K562 (cell line): ENCODE data around the gene IKBKE. TPM values are rescaled to one million over a fixed set of nuclear protein-coding genes. Genes with fewer than 3 reads are reported as not detected.

ENCODE experiments used
- ATAC-seq: fragments of 200-7000 bp; cut with Tn5 transposase; 3 replicates; pipeline ENCODE4 v1.9.1; 2020; ENCODE audit warnings: moderate library complexity
- BruUV-seq: library from RNA; stranded (reverse); fragments of 400-500 nt; replicated peaks from 2 replicates; lab custom pipeline; 2021; lab: Mats Ljungman, UMichigan
- CTCF ChIA-PET: fragments of 300-600 bp; formaldehyde crosslinking; extraction: SDS; loops from one replicate; lab custom pipeline; 2021; ENCODE audit warnings: low intra/inter-chr PET ratio; lab: Yijun Ruan, JAX
- POLR2A ChIA-PET: fragments of 300-600, 350-650 bp; sonication (Branson Sonifier 250); formaldehyde crosslinking; extraction: SDS; loops from one replicate; lab custom pipeline; 2021; ENCODE audit warnings: antibody characterized with exemption, inconsistent platforms; lab: Yijun Ruan, JAX
- DNase-seq, 4 experiments: peaks; one replicate each; pipeline versions ENCODE4 v3.0.0 to v3.0.0-alpha.2; 2011 to 2018; ENCODE audit warnings: low spot score in 3 of 4, mixed read lengths in 3 of 4; ENCODE audit errors: extremely low read depth in 1 of 4
- FAIRE-seq: peaks from 2 replicates; lab custom pipeline; 2011; peaks lifted over from hg19 to GRCh38; lab: Jason Lieb, UNC
- H2AFZ ChIP-seq: 2 replicates; pipeline ENCODE4 v1.6.0; 2011; ENCODE audit warnings: low read depth, low read length, control low read depth, inconsistent platforms
- H3K27ac ChIP-seq: fragments of 200-600 bp; 3 replicates; pipeline ENCODE4 v1.8.0; 2011; ENCODE audit warnings: low read depth, mild to moderate bottlenecking, control low read depth, inconsistent platforms, low read length, moderate library complexity, mixed read lengths; ENCODE audit errors: extremely low read depth
- H3K27me3 ChIP-seq, 2 experiments: fragments of 300-600 bp in 1 of 2; 2 replicates in 1 of 2; 3 replicates in 1 of 2; pipeline versions ENCODE4 v1.6.0 to v1.8.0; 2011; ENCODE audit warnings: inconsistent platforms in 2 of 2, low read length in 2 of 2, mild to moderate bottlenecking in 1 of 2, mixed read lengths in 1 of 2, moderate library complexity in 1 of 2; ENCODE audit not compliant: control insufficient read depth in 2 of 2, insufficient read depth in 2 of 2
- H3K36me3 ChIP-seq: fragments of 300-600 bp; 3 replicates; pipeline ENCODE4 v1.8.0; 2011; ENCODE audit warnings: mild to moderate bottlenecking, low read length, inconsistent platforms; ENCODE audit not compliant: control insufficient read depth, insufficient read depth
- H3K4me1 ChIP-seq, 2 experiments: fragments of 200-600 bp in 1 of 2; replicated peaks in 1 of 2; 2 replicates in 1 of 2; 3 replicates in 1 of 2; pipeline versions ENCODE4 v1.5.1 to v1.8.0; 2011; ENCODE audit warnings: inconsistent platforms in 2 of 2, low read length in 2 of 2, mild to moderate bottlenecking in 1 of 2, mixed read lengths in 1 of 2, moderate library complexity in 1 of 2; ENCODE audit not compliant: control insufficient read depth in 2 of 2, insufficient read depth in 2 of 2
- H3K4me2 ChIP-seq: 2 replicates; pipeline ENCODE4 v1.6.1; 2011; ENCODE audit warnings: low read length, control low read depth, inconsistent platforms, mixed read lengths; ENCODE audit not compliant: insufficient read depth
- H3K4me3 ChIP-seq: fragments of 200-600 bp; sonication (generic), shearing (Covaris generic); 2 replicates; pipeline ENCODE4 v1.5.1; 2016; ENCODE audit warnings: control low read depth, inconsistent platforms
- H3K79me2 ChIP-seq: fragments of 200-600 bp; 3 replicates; pipeline ENCODE4 v1.8.0; 2011; ENCODE audit warnings: low read length, inconsistent platforms; ENCODE audit not compliant: control insufficient read depth, insufficient read depth
- H3K9ac ChIP-seq, 2 experiments: 2 replicates each; pipeline versions ENCODE4 v1.6.0 to v1.6.1; 2011; ENCODE audit warnings: low read depth in 2 of 2, low read length in 2 of 2, control low read depth in 1 of 2, inconsistent platforms in 1 of 2, mild to moderate bottlenecking in 1 of 2, mixed read lengths in 1 of 2; ENCODE audit not compliant: insufficient read depth in 1 of 2
- H3K9me1 ChIP-seq: one replicate; pipeline ENCODE4 v1.6.0; 2011; ENCODE audit warnings: inconsistent platforms, mild to moderate bottlenecking, low read length, moderate library complexity; ENCODE audit not compliant: control insufficient read depth, insufficient read depth
- H3K9me3 ChIP-seq: replicated peaks from 2 replicates; pipeline ENCODE4 v1.5.1; 2011; ENCODE audit warnings: low read depth, low read length, inconsistent platforms; ENCODE audit not compliant: control insufficient read depth, insufficient read depth
- H4K20me1 ChIP-seq: replicated peaks from 2 replicates; pipeline ENCODE4 v1.6.1; 2011; ENCODE audit warnings: low read length, inconsistent platforms, mixed read lengths; ENCODE audit not compliant: control insufficient read depth, insufficient read depth
- JUND ChIP-seq, 2 experiments: IDR thresholded peaks; 2 replicates in 1 of 2; 3 replicates in 1 of 2; pipeline ENCODE4 v1.6.1; 2011; ENCODE audit warnings: borderline replicate concordance in 2 of 2, low read depth in 2 of 2, low read length in 2 of 2, improper control_type of control experiment in 1 of 2, missing biosample characterization in 1 of 2, missing genetic modification characterization in 1 of 2, missing genetic modification reagents in 1 of 2
- MAFG ChIP-seq: fragments of 450-650 bp; conservative IDR thresholded peaks from 2 replicates; pipeline ENCODE4 v1.6.1; 2016; ENCODE audit warnings: missing genetic modification characterization, missing compliant biosample characterization
- MAZ ChIP-seq, 2 experiments: fragments of 450-650 bp in 1 of 2; sonication (generic) in 1 of 2; formaldehyde crosslinking; IDR thresholded peaks in 1 of 2; conservative IDR thresholded peaks in 1 of 2; 2 replicates each; pipeline versions ENCODE4 v1.4.0 to v1.5.0; 2020; ENCODE audit warnings: mild to moderate bottlenecking in 1 of 2, missing genetic modification reagents in 1 of 2
- MIER1 ChIP-seq: fragments of 450-650 bp; IDR thresholded peaks from 2 replicates; pipeline ENCODE4 v1.6.1; 2016; ENCODE audit warnings: antibody characterized with exemption, mild to moderate bottlenecking, low read depth
- MXI1 ChIP-seq: IDR thresholded peaks from 2 replicates; pipeline ENCODE4 v1.6.1; 2011; ENCODE audit warnings: low read depth, mild to moderate bottlenecking, improper control_type of control experiment, low read length
- POLR2A ChIP-seq: fragments of 450-650 bp; conservative IDR thresholded peaks from 2 replicates; pipeline ENCODE4 v1.6.1; 2016
- SP2 ChIP-seq: IDR thresholded peaks from 2 replicates; pipeline ENCODE4 v1.6.1; 2011; ENCODE audit warnings: mild to moderate bottlenecking, low read depth, low read length, moderate library complexity; ENCODE audit not compliant: poor library complexity, severe bottlenecking; ENCODE audit errors: extremely low read depth
- SRF ChIP-seq, 2 experiments: fragments of 250-450, 450-650 bp in 1 of 2; sonication (Bioruptor Pico) in 1 of 2; sonication (generic) in 1 of 2; formaldehyde crosslinking; IDR thresholded peaks; 2 replicates each; pipeline versions ENCODE4 v1.5.0 to v1.5.1; 2020 to 2022; ENCODE audit warnings: mild to moderate bottlenecking in 1 of 2, missing genetic modification reagents in 1 of 2
- ZBTB11 ChIP-seq, 3 experiments: fragments of 200-800 bp in 1 of 3; fragments of 250-450 bp in 1 of 3; fragments of 450-650 bp in 1 of 3; sonication (Bioruptor Pico) in 1 of 3; sonication (Bioruptor generic) in 1 of 3; formaldehyde crosslinking in 1 of 3; IDR thresholded peaks; 2 replicates each; pipeline versions ENCODE4 v1.6.1 to v1.8.0; 2016 to 2022; ENCODE audit warnings: mild to moderate bottlenecking in 2 of 3, missing genetic modification characterization in 2 of 3, missing compliant biosample characterization in 1 of 3, moderate library complexity in 1 of 3
- ZNF316 ChIP-seq: fragments of 450-650 bp; IDR thresholded peaks from 2 replicates; pipeline ENCODE4 v1.6.1; 2016
- ZNF696 ChIP-seq: fragments of 250-450 bp; sonication (Bioruptor Pico); conservative IDR thresholded peaks from 2 replicates; pipeline ENCODE4 v1.4.0; 2020; ENCODE audit warnings: mild to moderate bottlenecking, moderate library complexity
- WGBS: fragments of 100-300 bp; shearing (Covaris generic); methylation state at CpG from one replicate; pipeline ENCODE4 v1.1.6; 2016; ENCODE audit warnings: low coverage, mixed read lengths; ENCODE audit not compliant: insufficient coverage; ENCODE audit errors: missing lambda C conversion rate; 5-methylcytosine and 5-hydroxymethylcytosine counted together
- in situ Hi-C: fragments of 300-500 bp; cut with MboI; formaldehyde crosslinking; loops from 4 replicates; pipeline ENCODE4 v1.15.0; 2018; ENCODE audit warnings: inconsistent platforms, mixed read lengths
- intact Hi-C: fragments of 100-400 bp; cut with micrococcal nuclease; formaldehyde crosslinking; loops from 2 replicates; pipeline ENCODE4 v1.14.2; 2022
- polyA plus RNA-seq, 8 experiments: library from polyadenylated mRNA; depleted of rRNA in 4 of 8; stranded (reverse) in 5 of 8; unstranded in 3 of 8; fragments of >200 nt; fragmentation: Nextera tagmentation in 2 of 8; fragmentation: Illumina TruSeq in 1 of 8; extraction: Ambion mirVana in 2 of 8; extraction: Trizol in 1 of 8; gene quantifications; 2 replicates each; pipeline versions ENCODE4 v1.2.1 to v1.2.3, GENCODE V29; 2011 to 2014; ENCODE audit warnings: inconsistent platforms in 1 of 8, missing spikeins in 1 of 8
- total RNA-seq, 7 experiments: library from RNA; depleted of rRNA in 6 of 7; stranded (reverse); fragments of >200 nt in 6 of 7; fragmentation: Illumina TruSeq in 2 of 7; extraction: Trizol in 2 of 7; gene quantifications; 2 replicates each; pipeline versions ENCODE4 v1.2.1 to v1.2.3, GENCODE V29; 2011 to 2021; ENCODE audit warnings: low replicate concordance in 1 of 7
- TF ChIP-seq, protein P1 (sequence below): fragments of 450-650 bp; formaldehyde crosslinking; IDR thresholded peaks from 2 replicates; pipeline ENCODE4 v1.4.0; 2020; ENCODE audit warnings: mild to moderate bottlenecking

Gene IKBKE
- total and polyA plus RNA-seq, 9 of the 15 experiments (the other 6 are each of a cell fraction or from before 2014, with no cell fraction given), result 2.3 to 9.0 (median 4.8) TPM

- 0 out of 2 replicates have a peak, but pooled peaks have one; percentile 27 for TF ChIP-seq MIER1
Observed at GRCh38 chr1:206455666-206456344, 14.5 kb upstream of the IKBKE start (continued).

- no peaks in the 10 kb centered on the region for H3K27me3 ChIP-seq
- no peaks in the 10 kb centered on the region for H3K9me3 ChIP-seq
- no TSS peak for BruUV-seq
- POLR2A ChIA-PET, result interaction anchor here (0.6 kb wide), 1 partner anchor 11 kb away, joined by 4 read pairs; no protein-coding TSS in a partner anchor
- FAIRE-seq (no peak), ATAC-seq (no peak), DNase-seq (no peak)
- CTCF ChIA-PET, result no interaction called here
- H3K36me3 ChIP-seq, result peaks cover 16% of the 10 kb centered on the region; the same call in 1 of the 3 replicates
- no peak overlapping the region for H3K27ac ChIP-seq
- intact Hi-C loops, result no loop called here
- no peak overlapping the region for H2AFZ ChIP-seq
- 81% methylated on average over 11 of the region's 11 CpGs for WGBS
- H3K9me1 ChIP-seq, result no peaks in the 10 kb centered on the region
- H3K79me2 ChIP-seq, result no peaks in the 10 kb centered on the region
- peak overlapping the region in 1 of 2 experiments; percentile 45; a peak in 1 of 4 replicates for H3K9ac ChIP-seq
- H3K4me2 ChIP-seq, result no peak overlapping the region
- peaks cover 23 to 32% of the 10 kb centered on the region in 2 experiments for H3K4me1 ChIP-seq
- H4K20me1 ChIP-seq, result no peaks in the 10 kb centered on the region
- H3K4me3 ChIP-seq, result no peak overlapping the region
- in situ Hi-C loops, result loop anchor here (10.0 kb wide), 1 partner anchor 292 kb away; no protein-coding TSS in a partner anchor
- TF ChIP-seq SRF (CRISPR knock-in tag; IDR thresholded peaks at IDR 0.05) (no peak), JUND (IDR thresholded peaks at IDR 0.05; ENCODE audit: borderline replicate concordance, low read depth, low read length) (no peak), JUND (tag; IDR thresholded peaks at IDR 0.05; ENCODE audit: borderline replicate concordance, low read depth, low read length) (peak; percentile 46; the same call in 1 of the 3 replicates), ZNF316 (peak; percentile 98), MAZ (CRISPR knock-in tag; conservative IDR thresholded peaks at IDR 0.05 in 1 of 2, IDR thresholded peaks at IDR 0.05 in 1 of 2) (no peak), ZNF696 (no peak), MXI1 (no peak), MAFG (tag) (peak; percentile 96), POLR2A (no peak), ZBTB11 (CRISPR knock-in tag; IDR thresholded peaks at IDR 0.05) (no peak), SP2 (no peak)
- TF ChIP-seq, protein P1, sequence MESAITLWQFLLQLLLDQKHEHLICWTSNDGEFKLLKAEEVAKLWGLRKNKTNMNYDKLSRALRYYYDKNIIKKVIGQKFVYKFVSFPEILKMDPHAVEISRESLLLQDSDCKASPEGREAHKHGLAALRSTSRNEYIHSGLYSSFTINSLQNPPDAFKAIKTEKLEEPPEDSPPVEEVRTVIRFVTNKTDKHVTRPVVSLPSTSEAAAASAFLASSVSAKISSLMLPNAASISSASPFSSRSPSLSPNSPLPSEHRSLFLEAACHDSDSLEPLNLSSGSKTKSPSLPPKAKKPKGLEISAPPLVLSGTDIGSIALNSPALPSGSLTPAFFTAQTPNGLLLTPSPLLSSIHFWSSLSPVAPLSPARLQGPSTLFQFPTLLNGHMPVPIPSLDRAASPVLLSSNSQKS (CRISPR knock-in tag), result no peak
Observed at GRCh38 chr1:206456577-206457370, 13.5 kb upstream of the IKBKE start.
